SKM-1 (cell line): ENCODE measurements around the gene SPAG16.

Experiments
- DNase-seq: peaks from one replicate; lab custom pipeline; 2025; ENCODE audit not compliant: unreplicated experiment; lab: John Stamatoyannopoulos, UW

The SPAG16 gene

DNA sequence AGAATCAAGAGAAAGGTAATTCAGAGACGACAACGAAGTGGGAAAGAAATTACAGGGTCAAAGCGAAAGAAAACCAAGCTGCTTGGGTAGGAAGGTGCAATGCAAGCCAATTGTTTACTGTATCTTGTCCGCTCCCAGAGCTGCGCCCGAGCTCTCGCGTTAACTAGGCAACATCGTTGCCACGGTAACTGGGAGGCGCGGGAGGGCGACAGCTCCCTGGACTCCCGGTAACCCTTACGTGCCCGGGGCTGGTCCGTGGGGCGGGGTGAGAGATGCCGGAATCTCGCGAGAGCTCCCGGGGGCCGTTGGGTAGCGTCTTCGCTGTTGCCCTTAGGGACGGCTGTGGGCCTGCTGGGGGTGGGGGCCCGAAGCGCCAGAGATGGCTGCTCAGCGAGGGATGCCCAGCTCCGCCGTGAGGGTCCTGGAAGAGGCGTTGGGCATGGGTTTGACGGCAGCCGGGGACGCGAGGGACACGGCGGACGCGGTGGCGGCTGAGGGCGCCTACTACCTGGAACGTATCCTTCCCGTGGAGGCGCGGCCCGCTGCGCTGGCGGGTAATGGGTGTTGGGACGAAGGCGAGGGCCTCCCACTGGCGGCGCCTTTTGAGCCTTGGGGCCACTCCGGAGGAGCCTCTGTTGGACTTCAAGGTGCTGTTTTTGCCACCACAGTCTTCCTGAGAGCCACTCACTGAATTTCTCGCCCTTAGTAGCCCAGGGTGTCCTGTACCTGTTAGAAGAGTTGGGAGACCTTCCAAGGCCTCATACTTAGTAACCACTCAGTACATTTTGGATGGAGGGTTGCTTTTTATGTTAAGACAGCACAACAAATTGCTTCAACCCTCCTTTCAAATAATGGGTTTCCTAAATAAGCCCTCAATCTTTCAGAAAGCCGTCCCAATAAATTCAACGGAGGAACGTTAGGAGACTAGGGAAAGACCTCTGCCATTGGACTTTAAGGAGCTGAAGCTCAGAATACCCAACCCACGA is at the start of gene SPAG16:
Gene SPAG16 (plus strand): TSS at position 360 of the 986 bp plus-strand sequence.
- DNase-seq: peak; percentile 93

DNA sequence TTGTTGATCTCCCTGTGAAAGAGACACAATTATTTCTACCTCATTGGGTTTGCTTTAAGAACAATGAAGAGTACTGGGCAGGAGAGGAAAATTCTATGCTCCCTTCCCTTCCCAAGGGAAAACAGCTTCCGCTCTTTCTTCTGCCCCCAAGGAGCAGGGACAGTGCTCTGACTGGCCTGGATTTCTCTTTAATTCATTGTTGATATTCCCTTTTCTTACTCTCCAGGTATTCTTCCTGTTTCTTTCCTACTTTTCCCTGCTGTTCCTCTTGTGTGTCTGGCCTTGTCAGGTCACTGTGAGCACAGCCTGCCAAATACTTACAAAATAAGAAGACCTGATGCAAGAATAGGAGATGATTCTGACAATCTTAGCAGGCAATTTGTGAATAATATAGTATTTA is 49.6 kb upstream of the SPAG16 start:
- DNase-seq: no peak

DNA sequence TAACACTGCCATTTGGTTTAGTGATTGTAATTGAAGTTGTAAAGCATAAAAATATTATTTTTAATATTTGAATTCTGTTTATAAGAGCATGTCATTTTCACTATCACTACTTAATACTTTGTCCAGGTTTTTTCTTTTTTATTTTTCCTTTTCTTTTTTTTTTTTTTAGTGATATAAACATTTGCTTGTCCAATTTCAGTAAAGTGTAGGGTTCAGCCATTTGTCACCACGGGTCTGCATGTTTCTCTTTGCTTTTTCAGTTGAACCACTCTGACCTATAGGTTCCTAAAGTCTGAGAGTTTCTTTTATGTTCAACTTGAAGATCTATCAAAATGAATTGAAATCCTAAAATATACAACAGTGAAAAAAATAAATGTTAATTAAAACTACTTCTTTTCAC is 48.5 kb upstream of the SPAG16 start:
- DNase-seq: no peak

DNA sequence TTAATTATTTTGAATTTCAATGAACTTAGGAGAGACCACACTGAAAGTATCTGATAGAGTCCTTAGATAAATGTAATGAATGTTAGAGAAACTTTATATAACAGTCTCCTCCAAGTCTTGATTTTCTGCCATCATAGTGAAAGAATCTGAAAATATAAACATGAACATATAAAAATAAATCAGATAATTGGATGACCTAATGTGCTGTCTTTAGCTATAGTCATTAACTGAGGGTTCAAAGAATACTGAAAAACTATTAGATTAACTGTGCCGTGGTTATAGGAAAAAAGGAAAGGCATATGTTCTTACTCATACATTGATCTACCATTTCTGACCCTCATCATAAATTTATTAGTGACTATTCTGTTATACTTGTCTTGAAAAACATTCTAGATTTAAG is 47.0 kb upstream of the SPAG16 start:
- no peak for DNase-seq

DNA sequence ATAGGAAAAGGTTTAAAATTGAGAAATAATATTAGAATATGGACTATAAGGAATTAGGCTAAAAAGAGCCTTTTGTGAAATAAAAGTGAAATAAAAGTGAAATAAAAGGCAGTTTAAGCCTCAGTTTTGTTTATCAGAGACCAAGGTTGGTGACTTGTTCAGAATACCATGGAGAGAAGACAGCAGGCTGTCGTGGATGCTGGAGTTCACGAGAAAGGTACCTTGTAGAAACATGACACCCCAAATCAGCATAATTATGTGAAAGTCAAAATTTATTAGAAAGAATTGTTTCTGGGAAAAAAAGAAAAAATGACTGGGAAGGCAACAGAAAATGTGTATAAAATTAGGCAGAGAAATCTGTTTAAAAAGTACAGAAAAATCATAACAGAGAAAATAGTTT is 46.5 kb upstream of the SPAG16 start:
- no peak for DNase-seq

DNA sequence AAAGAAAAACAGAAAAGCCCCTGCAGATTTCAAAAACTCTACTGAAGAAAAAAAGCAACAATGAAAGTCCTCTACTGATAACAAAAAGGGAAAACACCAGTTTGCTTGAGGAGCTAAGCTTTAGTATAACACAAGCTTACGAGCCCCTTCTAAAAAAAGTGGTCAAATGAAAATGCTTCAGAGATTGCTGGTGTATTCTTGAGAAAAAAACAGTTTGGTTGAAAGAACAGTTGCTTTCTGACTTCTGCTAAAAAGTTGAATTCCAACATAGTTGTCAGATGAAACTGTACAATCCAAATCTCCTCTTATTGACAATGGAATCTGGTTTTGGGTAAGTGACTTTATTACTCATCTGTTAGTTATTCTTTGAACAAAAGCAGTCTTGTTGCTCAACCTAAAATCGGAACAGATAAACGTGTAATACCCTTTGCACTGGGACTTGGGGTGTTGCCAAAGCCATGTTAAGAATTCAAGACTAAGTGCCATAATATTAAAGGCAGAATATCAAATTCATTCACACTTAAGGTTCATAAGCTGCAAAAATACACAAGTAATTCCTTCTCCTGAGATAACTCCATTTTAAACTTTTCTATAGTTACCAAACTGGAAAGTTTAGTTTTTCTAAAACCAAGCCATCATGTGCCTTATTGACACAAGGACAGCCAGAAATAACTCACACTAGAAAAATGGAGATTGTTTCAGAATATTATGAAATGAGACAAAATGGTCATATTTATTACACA is 45.3 kb upstream of the SPAG16 start:
- DNase-seq: no peak

DNA sequence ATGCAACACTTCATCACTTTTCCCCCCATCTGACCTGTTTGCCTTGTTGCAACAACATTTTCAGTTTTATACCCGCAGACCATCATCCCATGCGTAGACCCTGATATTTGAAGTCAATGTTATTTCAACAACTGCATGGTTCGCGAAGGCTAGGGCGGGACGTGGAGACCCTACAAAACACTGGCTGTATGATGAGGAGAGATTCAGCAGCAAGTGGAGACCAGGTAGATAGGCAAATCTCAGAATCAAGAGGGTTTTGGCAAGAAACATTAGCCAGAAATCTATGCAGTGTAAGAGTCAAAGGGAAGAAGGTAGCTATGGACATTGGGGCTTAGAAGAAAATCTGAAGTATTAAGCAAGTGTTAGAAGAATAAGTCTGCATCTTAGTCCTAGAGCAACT is 42.4 kb upstream of the SPAG16 start:
- DNase-seq: no peak

DNA sequence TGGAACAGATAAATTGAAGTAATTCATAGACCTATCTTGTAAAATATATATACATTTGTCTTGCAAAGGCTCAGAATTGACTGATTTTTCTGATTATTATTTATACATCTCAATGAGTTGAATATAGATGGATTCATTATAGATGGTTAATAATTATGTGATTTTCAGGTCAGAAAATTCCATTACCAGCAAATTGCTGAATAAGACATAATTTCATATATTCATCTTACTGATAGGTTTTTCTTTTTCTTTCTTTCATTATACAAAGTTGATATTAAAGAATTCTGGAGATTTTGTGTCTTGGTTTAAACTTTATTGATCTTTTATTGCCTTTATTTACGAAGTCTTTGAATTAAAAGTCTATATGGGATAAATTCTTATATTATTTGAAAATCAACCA is 41.6 kb upstream of the SPAG16 start:
- no peak for DNase-seq

DNA sequence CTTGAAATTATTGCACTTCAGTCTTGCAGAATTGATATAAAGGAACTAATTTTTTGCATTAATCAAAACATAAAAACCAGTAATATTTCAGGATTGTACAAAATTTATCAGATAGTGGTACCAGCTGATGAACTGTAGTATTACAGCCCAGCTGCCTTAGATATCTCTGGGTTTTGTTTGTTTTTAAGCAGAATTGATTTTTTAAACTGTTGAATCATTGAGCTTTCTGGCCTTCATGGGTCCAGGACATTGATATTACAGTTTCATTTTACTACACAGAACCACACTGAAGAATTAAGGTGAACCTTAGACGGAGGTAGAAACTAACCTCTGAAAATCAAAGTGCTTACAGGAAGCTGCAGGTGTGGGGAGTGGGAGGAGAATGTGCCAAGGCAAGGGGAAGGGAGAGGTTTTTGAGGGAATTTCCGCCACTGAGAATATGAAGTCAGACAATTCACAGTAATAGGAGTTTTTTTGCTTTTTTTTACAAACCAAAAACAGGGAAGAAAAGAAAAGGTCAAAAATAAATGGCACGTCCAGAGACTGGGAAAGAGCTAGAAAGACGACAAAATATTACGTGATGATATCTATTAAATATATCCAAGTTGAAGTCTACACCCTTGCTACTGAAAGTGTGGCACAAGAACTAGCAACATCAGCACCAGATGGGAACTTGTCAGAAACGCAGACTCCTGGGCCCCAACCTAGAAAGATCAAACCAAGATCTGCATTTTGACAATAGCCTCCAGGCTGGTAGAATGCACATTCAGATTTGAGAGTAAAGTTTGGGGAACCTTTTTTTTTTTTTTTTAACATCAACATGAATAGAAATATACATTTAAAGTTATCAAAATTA is 40.8 kb upstream of the SPAG16 start:
- DNase-seq: no peak

DNA sequence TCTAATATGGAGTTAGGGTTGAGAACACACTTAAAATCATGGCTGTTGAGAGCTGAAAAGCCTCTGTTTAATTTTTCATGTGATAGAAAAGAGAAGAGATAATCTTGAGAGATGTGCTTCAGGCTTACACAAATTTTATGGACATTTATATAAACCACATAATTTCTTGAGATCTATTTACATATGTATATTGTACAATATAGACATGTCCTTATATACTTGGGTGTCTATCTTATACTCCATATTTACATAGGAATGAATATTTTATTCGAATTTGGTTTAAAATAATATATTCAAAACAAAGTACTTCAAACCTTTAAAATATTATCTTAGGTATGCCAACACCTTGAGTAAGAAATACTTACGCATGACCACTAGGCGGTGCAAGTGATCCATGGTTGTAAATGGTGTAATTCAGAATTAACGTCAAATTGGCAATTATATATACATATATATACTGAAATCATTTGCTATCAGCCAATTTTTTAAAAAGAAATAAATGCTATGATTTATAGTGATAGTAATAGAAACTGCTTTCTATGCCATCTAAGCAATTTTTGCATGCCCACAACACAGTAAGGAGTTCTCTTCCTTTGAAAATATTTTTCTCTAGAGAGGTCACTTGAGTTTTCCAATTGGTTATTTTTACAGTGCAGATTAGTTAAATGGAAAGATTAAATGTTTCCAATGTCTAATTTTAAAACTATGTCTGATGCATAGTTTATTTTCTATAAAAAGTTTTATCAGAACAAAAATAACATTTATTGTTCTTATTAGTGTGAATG is 37.6 kb upstream of the SPAG16 start:
- DNase-seq: peak; percentile 46

DNA sequence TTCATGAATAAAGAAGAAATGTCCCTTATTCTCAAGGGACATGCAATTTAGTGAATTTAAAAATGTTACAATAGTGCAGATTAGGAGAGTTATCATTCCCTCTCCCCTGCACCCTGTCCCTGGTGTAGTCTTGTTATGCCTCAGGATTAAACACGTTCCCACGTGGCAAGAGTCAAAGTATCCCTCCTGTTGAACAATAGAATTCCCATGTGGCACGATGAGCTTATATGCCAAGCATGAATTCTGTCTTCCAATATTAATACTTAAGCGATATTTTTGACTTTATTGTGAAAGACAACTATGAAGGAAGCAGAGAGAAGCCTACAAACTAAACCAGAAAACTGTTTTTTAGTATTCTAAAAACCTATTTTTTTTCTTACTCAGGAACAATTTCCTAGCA is 36.7 kb upstream of the SPAG16 start:
- no peak for DNase-seq

DNA sequence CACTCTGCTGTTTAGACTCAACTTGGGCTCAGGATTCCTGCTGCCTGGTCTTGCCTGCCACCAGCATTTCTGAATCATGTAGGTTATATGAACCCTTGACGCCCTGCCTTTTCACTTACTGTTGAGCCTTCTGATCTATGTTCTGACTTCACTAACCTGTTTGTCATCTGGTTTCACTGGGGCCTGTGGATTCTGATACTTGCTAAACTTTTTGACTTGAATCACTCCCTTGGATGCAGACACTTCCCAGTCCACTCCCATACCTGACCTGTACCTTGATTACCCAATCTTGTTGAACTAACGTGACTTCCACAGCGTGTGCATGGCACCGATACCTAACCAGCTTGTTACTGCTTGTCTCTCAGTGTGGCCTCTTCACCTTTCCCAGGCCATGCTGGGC is 35.6 kb upstream of the SPAG16 start:
- no peak for DNase-seq

DNA sequence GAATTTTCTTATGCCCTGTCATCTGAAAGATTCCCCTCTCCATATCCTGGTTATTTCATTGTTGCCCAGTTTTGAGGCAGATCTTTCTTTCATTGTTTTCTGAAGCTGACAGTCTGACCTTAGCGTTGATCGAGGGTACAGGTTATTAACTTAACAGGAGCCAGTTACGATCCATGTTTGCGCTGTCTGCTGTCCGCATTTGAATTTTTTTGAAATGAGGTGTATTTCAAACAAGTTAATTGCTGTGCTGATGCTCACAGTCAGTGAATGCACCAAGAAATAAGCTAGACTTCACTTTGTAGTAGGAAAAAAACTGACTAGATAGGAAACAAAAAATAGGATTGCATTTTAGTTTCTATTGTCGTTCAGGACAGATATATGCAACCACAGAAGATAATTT is 34.8 kb upstream of the SPAG16 start:
- no peak for DNase-seq

DNA sequence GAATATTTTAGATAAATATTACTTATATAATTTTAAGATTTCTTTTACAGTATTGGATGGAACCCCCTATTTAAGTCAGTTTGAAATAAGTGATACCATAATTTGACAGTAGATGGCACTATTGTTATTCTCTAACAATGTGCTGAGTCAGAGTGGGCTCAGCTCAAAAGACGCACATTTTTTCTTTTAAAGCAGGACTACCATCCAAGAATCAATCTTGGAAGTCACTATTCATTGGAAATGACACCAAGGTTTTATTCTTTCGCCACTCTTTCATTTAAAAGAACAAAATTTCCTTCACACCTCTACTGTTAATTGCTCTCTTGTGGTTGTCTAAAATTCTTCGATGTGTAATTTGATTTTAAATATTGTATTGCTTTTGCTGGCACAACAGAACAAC is 32.6 kb upstream of the SPAG16 start:
- peak; percentile 27 for DNase-seq

DNA sequence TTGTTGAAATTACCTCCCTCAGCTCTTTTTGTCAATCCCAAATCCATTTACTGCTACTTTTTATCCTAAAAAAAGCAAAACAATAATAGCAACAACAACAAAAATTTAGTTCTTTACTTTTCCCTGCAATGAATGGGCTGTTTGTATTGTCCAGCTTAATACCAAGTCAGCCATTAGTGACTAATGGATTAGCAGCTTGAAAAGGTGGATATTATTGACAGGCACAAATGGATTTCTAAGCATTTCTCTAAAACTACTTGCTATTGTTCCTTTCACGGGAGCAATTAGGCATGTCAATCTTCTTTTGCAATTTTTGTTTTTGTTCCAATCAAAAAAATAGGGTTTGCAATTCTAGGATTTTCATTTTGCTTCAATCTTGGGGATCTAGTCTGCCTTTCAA is 32.1 kb upstream of the SPAG16 start:
- no peak for DNase-seq

DNA sequence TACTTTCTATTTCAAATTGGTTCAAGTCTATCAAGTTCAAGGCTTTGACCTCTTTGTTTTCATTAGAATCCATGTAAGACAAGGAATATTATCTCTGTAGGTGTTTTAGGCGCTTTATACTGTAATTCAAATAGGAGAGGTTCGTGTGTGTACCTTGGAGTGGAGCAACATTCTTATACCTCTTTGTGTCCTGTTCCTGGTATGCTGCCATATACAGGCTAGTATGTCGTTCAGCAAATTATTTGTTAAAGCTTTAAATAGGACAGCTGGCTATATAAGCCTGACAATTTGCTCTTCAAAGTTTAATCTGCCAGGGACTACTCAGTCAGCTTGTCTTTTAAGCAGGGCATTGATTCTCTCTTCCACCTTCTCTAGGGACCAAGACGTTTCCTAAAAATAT is 31.1 kb upstream of the SPAG16 start:
- no peak for DNase-seq

DNA sequence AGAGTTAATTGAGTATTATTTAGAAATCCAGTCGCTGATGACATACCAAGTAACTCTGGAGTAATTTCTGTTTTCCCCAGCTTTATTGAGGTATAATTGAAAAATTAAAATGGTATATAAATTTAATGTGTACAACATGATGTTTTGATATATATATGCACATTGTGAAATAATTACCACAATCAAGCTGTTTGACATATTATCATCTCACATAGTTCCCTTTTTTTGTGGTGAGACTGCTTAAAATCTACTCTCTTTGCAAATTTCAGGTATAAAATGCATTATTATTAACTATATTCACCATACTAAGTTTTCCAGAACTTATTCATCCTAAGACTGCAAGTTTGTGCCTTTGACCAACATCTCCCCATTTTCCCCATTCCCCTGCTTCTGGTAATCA is 25.0 kb upstream of the SPAG16 start:
- no peak for DNase-seq

DNA sequence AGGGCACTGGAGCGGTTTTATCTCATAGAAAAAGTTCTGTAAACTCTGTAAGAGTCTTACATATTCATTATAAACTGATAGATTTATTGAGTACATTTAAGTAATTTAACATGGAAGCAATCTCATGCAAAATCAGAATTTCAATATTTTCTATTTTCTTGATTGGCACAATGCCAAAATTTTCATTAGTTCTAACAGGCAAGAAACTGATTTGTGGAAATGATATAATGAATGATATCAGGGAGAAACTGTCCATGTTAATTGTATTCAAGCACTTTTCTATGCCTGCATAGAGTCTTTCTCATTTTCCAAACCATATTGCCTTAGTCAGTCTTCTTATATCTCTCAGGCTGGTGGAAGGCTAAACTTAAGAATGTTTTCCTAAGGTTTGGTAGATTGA is 23.0 kb upstream of the SPAG16 start:
- no peak for DNase-seq

DNA sequence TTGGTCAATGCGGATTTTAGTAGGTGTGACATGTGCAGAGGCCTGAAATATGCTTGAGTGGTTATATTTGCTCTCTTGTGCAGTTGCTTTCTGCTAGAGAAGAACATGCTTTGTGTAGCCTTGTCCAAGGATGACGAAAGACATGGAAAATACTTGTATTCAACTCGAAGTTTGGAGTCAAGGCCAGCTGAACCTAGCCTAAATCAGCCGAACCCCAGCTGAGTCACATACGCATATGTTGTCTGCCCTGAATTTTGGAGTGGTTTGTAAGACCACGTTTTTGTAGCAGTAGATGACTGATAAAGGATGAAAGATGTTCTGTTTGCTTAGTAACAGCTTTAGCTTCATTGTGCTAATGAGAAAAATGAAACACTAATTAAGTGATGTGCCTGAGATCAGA is 22.5 kb upstream of the SPAG16 start:
- DNase-seq: no peak

DNA sequence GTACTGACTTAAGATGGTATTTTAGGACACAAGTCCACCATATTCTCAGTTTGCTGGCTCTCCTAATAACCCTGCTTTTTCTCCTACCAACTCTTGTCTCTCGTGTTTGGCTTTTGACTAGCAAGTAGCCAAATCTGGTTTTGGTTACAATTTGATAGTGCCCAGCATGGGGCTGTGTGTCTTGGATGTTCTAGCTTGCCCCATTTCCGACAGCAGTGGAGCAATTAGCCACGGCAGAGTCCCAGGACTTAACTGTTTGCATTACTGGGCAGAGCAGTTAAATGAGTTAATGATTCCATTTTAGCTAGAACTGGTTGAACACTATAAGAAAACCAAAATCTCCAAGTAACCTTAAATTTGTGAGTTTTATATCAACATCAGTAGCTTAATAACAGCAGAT is 18.6 kb upstream of the SPAG16 start:
- DNase-seq: no peak

DNA sequence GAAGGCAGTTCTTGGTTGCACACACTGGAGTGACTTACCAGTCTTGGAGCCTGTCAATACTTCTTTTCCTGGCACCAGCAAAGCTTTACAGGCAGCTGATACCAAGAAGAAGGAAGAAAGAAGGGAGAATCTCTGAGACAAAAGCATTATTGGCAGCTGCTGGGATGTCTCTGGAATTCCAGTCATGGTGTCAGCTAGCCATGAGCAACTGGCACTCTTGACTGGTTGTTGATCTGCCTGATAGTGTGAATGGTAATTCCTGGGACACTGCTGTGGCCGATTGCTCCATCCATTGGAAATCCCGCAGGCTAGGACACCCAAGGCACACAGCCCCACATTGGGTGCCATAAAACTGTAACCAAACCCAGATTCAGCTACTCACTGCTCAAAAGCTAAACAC is 17.8 kb upstream of the SPAG16 start:
- DNase-seq: no peak
